NCI-H1436 treated with DMSO at 0.1 percent for 48 hours (cell line): ENCODE results near the gene HTRA2.
"Not testable (repeated sequence)": the region's sequence is repeated elsewhere in the genome, so short reads cannot be mapped to it uniquely, and the experiment has no call there.

ENCODE experiments used
- DNase-seq: peaks from one replicate; lab custom pipeline; 2025; lab: John Stamatoyannopoulos, UW

Gene HTRA2

GRCh38 chr2:74529357-74530238 is at the start of gene HTRA2, which contains the start of gene AUP1:
Gene HTRA2 (plus strand): TSS chr2:74529933. CDS start chr2:74530007, 74 bp downstream.
Gene AUP1 (minus strand): TSS chr2:74529706. CDS start chr2:74529629, 77 bp downstream.
- DNase-seq = peak; percentile 91

DNA sequence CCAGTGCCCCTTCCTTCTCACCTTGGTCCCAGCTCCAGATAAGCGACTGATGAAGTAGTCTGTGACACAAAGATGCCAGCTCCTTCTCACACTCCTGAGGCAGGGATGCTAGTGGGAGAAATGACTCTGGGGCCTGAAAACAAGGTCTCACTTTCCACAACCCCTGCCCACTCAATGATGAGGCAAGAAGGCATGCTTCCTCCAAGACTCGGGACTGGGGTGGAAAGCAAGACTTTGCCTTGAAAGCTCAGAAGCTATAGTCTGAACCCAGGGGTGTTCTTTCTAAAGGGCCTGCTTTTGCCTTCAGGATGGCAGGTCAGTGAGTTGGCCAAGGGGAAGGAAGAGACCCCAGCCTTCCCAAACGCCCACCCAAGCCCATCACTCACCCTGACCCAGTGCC is 48.3 kb upstream of the HTRA2 start:
- DNase-seq = no peak

GRCh38 chr2:74481961-74482800 is 47.6 kb upstream of the HTRA2 start:
- no peak for DNase-seq

GRCh38 chr2:74482801-74483674 is 46.7 kb upstream of the HTRA2 start, which contains the start of the genes CCDC142 and TTC31:
Gene CCDC142 (minus strand): TSS chr2:74482998. CDS start chr2:74482837, 161 bp downstream.
Gene TTC31 (plus strand): TSS chr2:74483081. CDS start chr2:74483096, 15 bp downstream.
- DNase-seq = peak; percentile 89

GRCh38 chr2:74483675-74484164 is 46.0 kb upstream of the HTRA2 start:
- DNase-seq = not testable (repeated sequence)

DNA sequence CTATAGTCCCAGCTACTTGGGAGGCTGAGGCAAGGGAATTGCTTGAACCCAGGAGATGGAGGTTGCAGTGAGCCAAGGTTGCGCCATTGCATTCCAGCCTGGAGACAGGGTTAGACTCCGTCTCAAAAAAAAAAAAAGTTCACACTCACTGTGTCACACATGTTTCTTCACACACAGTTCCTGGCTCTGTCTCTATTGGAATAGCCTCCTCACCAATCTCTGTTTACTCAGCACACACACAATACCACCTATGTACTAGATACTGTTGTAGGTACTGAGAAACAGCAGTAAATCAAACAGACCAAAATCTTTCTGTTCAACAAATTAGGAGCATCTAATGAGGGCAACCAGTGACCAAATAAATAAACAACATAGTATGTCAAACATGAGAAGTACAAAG is 43.6 kb upstream of the HTRA2 start:
- DNase-seq = no peak

- DNase-seq = no peak
Observed at GRCh38 chr2:74488643-74489481, 40.9 kb upstream of the HTRA2 start.

DNA sequence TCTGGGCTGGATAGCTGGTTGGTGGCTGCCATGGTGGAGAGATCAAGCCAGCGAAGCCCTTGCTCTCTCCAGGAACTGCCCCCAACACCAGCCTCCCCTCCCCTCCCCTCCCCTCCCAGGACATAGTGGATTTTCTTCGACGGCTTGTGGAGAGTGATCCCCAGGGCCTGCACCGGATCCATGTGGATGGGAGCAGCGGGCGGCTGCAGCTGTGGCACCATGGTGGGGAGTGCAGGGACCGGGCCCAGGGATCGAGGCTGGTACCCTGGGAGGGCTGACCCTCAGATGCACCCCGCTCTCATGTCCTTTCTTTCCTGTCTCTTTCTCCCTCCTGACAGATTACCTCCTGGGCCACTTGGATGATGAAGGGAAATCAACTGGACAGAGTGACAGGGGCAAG is 39.8 kb upstream of the HTRA2 start:
- no peak for DNase-seq

- no peak for DNase-seq
Observed at GRCh38 chr2:74491648-74492544, 37.8 kb upstream of the HTRA2 start.

- no peak for DNase-seq
Observed at GRCh38 chr2:74493546-74493945, 36.2 kb upstream of the HTRA2 start.

GRCh38 chr2:74495440-74495839 is 34.3 kb upstream of the HTRA2 start:
- DNase-seq = no peak

DNA sequence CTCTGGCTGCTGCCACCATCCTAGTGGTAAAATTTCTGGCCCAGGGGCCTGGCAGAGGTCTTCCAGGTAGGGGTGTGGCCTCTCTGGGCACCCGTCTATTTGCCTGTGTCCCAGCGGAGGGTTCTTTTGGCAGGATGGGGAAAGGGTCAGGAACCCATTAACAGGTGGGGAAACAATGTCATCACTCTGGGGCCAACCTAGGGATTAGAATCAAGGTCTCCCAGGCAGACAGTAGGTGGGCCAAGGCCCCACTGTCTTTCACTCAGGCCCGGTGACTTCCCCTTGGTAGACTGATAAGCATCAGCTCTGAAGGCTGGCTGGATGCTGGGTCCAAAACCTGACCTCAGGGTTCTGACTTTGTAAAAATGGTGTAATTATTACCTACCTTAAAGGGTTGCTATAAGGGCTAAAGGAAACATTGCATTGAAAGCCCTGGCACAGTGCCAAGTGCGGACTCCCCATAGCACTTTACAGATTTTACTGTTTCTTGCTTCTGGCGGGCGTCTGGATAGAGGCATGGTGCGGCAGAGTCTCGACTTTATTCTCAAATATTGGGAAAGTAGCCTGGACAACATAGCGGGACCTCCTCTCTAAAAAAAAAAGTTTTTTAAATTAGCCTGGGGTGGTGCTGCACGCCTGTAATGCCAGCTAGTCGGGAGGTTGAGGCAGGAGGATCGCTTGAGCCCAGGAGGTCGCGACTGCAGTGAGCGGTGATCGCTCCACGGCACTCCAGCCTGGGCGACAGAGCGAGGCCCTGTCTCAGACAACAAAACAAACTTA is 32.5 kb upstream of the HTRA2 start:
- DNase-seq = no peak

GRCh38 chr2:74497777-74498499 is 31.8 kb upstream of the HTRA2 start:
- no peak for DNase-seq

- DNase-seq = no peak
Observed at GRCh38 chr2:74498500-74499266, 31.1 kb upstream of the HTRA2 start.

DNA sequence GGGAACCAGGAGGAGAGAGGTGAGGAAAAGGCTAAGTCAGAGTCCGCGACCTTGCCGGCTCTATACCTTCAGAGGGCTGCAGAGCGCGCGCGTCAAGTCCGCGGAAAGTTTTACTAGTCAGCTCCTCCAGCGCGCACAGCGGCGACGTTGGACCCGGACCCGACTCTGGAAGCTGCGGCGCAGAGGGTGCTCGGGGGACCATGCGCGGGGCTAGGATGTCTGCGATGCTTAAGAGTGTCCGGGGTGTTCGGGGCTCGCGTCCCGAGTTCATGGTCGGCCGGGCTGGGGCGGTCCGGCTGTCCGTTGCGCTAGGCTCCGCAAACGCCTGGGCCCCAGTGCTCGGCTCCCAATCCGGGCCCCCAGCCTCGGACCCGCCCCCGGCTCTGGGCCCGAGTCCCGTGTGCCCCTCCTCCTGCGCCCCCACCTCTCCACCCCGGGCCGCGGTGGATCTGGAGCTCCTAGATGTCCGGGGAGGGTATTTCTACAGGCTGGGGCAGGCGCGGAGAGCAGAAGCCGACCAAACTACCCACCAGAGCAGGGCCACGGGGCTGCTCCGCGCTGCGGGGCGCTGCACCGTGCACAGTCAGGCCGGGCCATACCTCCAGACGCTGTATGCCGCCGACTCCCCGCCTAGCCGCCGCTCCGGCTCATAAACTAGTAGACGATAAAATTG is 30.3 kb upstream of the HTRA2 start, which contains the start of gene LBX2:
Gene LBX2 (minus strand): TSS at position 337 of the 673 bp plus-strand sequence. CDS start 66 bp downstream, at position 271.
- no peak for DNase-seq

GRCh38 chr2:74499940-74500577 is 29.7 kb upstream of the HTRA2 start:
- DNase-seq = no peak
